ENCODE results near the gene COMMD1.

- TF ChIP-seq CTCF (conservative IDR thresholded peaks at IDR 0.05 in 1 of 2, IDR thresholded peaks at IDR 0.05 in 1 of 2; ENCODE audit: low read depth in 1 of 2, low read length in 2 of 2) (no peak), EZH2 (IDR thresholded peaks at IDR 0.05; ENCODE audit: low read length, missing control alignments) (no peak)
Measured at GRCh38 chr2:62032096-62032495, 126.6 kb downstream of the COMMD1 start.
